ENCODE results near the gene OR8J1. TPM values are rescaled to one million over a fixed set of nuclear protein-coding genes. Genes with fewer than 3 reads are reported as not detected.

Gene OR8J1, protein sequence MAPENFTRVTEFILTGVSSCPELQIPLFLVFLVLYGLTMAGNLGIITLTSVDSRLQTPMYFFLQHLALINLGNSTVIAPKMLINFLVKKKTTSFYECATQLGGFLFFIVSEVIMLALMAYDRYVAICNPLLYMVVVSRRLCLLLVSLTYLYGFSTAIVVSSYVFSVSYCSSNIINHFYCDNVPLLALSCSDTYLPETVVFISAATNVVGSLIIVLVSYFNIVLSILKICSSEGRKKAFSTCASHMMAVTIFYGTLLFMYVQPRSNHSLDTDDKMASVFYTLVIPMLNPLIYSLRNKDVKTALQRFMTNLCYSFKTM
- not detected in 2 replicates for total RNA-seq

GRCh38 chr11:56353991-56354390 is at the start of gene OR8J1:
Gene OR8J1, plus strand, starts transcription at chr11:56354291. Its CDS starts 5,956 bp downstream, at chr11:56360247.

GRCh38 chr11:56314844-56315243 is 39.2 kb upstream of the OR8J1 start, which contains the start of gene OR8K3:
Gene OR8K3, plus strand, starts transcription at chr11:56315144. Its CDS starts 3,163 bp downstream, at chr11:56318307.

GRCh38 chr11:56345739-56346138 is 8.4 kb upstream of the OR8J1 start, which contains the start of gene OR8K1:
Gene OR8K1, plus strand, starts transcription at chr11:56346039. Its CDS starts 0 bp downstream, at chr11:56346039.

GRCh38 chr11:56375324-56375723 is 21.2 kb downstream of the OR8J1 start, which contains the start of gene OR8U1:
Gene OR8U1, plus strand, starts transcription at chr11:56375624. Its CDS starts 0 bp downstream, at chr11:56375624.

Other genes starting within 250 kb of the OR8J1 start
- gene OR8H3, start 231.9 kb upstream of the OR8J1 start, total RNA-seq: not detected in 2 replicates
- gene OR8J3, start 214.1 kb upstream of the OR8J1 start, total RNA-seq: not detected in 2 replicates
- gene OR8K5, start 194.0 kb upstream of the OR8J1 start, total RNA-seq: not detected in 2 replicates
- not detected in 2 replicates for gene OR5J2, start 177.7 kb upstream of the OR8J1 start, total RNA-seq
- not detected in 2 replicates for gene OR5T2, start 120.0 kb upstream of the OR8J1 start, total RNA-seq
- gene OR5T3, start 102.0 kb upstream of the OR8J1 start, total RNA-seq: not detected in 2 replicates
- not detected in 2 replicates for gene OR5T1, start 80.1 kb upstream of the OR8J1 start, total RNA-seq
- gene OR8H1, start 62.0 kb upstream of the OR8J1 start, total RNA-seq: not detected in 2 replicates
- not detected in 2 replicates for gene OR8K3, start 39.1 kb upstream of the OR8J1 start, total RNA-seq
- not detected in 2 replicates for gene OR8K1, start 8.3 kb upstream of the OR8J1 start, total RNA-seq
- not detected in 2 replicates for gene OR8U1, start 21.3 kb downstream of the OR8J1 start, total RNA-seq
- not detected in 2 replicates for gene OR5AL1, start 58.4 kb downstream of the OR8J1 start, total RNA-seq
- not detected in 2 replicates for gene OR5M3, start 119.1 kb downstream of the OR8J1 start, total RNA-seq
- not detected in 2 replicates for gene OR5M8, start 137.1 kb downstream of the OR8J1 start, total RNA-seq
- gene OR5M11, start 189.0 kb downstream of the OR8J1 start, total RNA-seq: not detected in 2 replicates
- gene OR5M10, start 223.4 kb downstream of the OR8J1 start, total RNA-seq: not detected in 2 replicates

Measured in pericardium fibroblast (primary cell).